Keratinocyte (primary cell): ENCODE data around the gene TMEM94. TPM values are rescaled to one million over a fixed set of nuclear protein-coding genes. Genes with fewer than 3 reads are reported as not detected.
A peak's percentile ranks its signal among the peaks of the same experiment; 100 is the strongest.

Experiments used
- DNase-seq: peaks from one replicate; pipeline ENCODE4 v3.0.0-alpha.2; 2011; ENCODE audit warnings: low read depth, missing footprints, low spot score
- FAIRE-seq: peaks from 2 replicates; lab custom pipeline; 2011; peaks lifted over from hg19 to GRCh38; lab: Jason Lieb, UNC
- H2AFZ ChIP-seq: 2 replicates; pipeline ENCODE4 v1.6.0; 2012; ENCODE audit warnings: low read length, control low read depth, inconsistent platforms; ENCODE audit not compliant: control insufficient read depth
- H3K27ac ChIP-seq: 2 replicates; pipeline ENCODE4 v1.5.1; 2011; ENCODE audit warnings: low read length; ENCODE audit not compliant: control insufficient read depth, insufficient read depth
- H3K27me3 ChIP-seq: 3 replicates; pipeline ENCODE4 v1.6.0; 2011; ENCODE audit warnings: low read length; ENCODE audit not compliant: control insufficient read depth, insufficient read depth; ENCODE audit errors: extremely low read depth
- H3K36me3 ChIP-seq, 2 experiments: 2 replicates in 1 of 2; 3 replicates in 1 of 2; pipeline ENCODE4 v1.5.1; 2011; ENCODE audit warnings: low read length in 2 of 2, mild to moderate bottlenecking in 1 of 2; ENCODE audit not compliant: control insufficient read depth in 2 of 2, insufficient read depth in 2 of 2; ENCODE audit errors: extremely low read depth in 1 of 2
- H3K4me1 ChIP-seq: 3 replicates; pipeline ENCODE4 v1.5.1; 2011; ENCODE audit warnings: low read length; ENCODE audit not compliant: control insufficient read depth, insufficient read depth; ENCODE audit errors: extremely low read depth
- H3K4me2 ChIP-seq: 3 replicates; pipeline ENCODE4 v1.6.0; 2011; ENCODE audit warnings: low read depth, low read length; ENCODE audit not compliant: control insufficient read depth, insufficient read depth; ENCODE audit errors: extremely low read depth
- H3K4me3 ChIP-seq, 3 experiments: fragments of 200-600 bp in 1 of 3; sonication (generic) in 1 of 3; 2 replicates in 2 of 3; 3 replicates in 1 of 3; pipeline ENCODE4 v1.5.1; 2011 to 2016; ENCODE audit warnings: low read length in 3 of 3, mild to moderate bottlenecking in 3 of 3, control low read depth in 2 of 3, inconsistent platforms in 1 of 3, low read depth in 1 of 3, mixed read lengths in 1 of 3, mixed run types in 1 of 3, moderate library complexity in 1 of 3; ENCODE audit not compliant: control insufficient read depth in 2 of 3, insufficient read depth in 2 of 3; ENCODE audit errors: extremely low read depth in 1 of 3
- H3K79me2 ChIP-seq: 2 replicates; pipeline ENCODE4 v1.6.0; 2012; ENCODE audit warnings: low read length; ENCODE audit not compliant: control insufficient read depth, insufficient read depth
- H3K9ac ChIP-seq: 3 replicates; pipeline ENCODE4 v1.6.0; 2011; ENCODE audit warnings: low read length; ENCODE audit not compliant: control insufficient read depth, insufficient read depth; ENCODE audit errors: extremely low read depth
- H3K9me1 ChIP-seq: 3 replicates; pipeline ENCODE4 v1.6.0; 2011; ENCODE audit warnings: low read length; ENCODE audit not compliant: control insufficient read depth, insufficient read depth; ENCODE audit errors: extremely low read depth
- H3K9me3 ChIP-seq: 2 replicates; pipeline ENCODE4 v1.5.1; 2012; ENCODE audit warnings: low read depth, low read length; ENCODE audit not compliant: control insufficient read depth
- H4K20me1 ChIP-seq: 3 replicates; pipeline ENCODE4 v1.6.0; 2011; ENCODE audit warnings: low read length; ENCODE audit not compliant: control insufficient read depth, insufficient read depth; ENCODE audit errors: extremely low read depth
- EZH2 ChIP-seq: IDR thresholded peaks from one replicate; pipeline ENCODE4 v1.6.1; 2012; ENCODE audit warnings: inconsistent platforms, mild to moderate bottlenecking, low read length, moderate library complexity
- dilution Hi-C: fragments of 300-500 bp; cut with MboI; formaldehyde crosslinking; loops from one replicate; pipeline ENCODE4 v1.7.0; 2020; ENCODE audit warnings: low sequenced_read_pairs; ENCODE audit not compliant: extremely low pct_ligation_motif_present
- polyA plus RNA-seq, 5 experiments: library from polyadenylated mRNA; depleted of rRNA in 3 of 5; stranded (reverse) in 3 of 5; stranded (forward) in 1 of 5; unstranded in 1 of 5; fragments of >200 nt; gene quantifications; 1 replicate in 1 of 5; 2 replicates in 3 of 5; 3 replicates in 1 of 5; pipeline versions ENCODE4 v1.2.1 to v1.2.3, GENCODE V29; 2011 to 2012; ENCODE audit warnings: missing spikeins in 2 of 5, low read depth in 1 of 5, low replicate concordance in 1 of 5
- TF ChIP-seq, protein P1 (sequence below), 3 experiments: IDR thresholded peaks in 1 of 3; conservative IDR thresholded peaks in 1 of 3; optimal IDR thresholded peaks in 1 of 3; 2 replicates in 2 of 3; 3 replicates in 1 of 3; pipeline versions ENCODE3 to v1.5.1; 2011; ENCODE audit warnings: low read length in 3 of 3, mild to moderate bottlenecking in 3 of 3, moderate library complexity in 2 of 3, control low read depth in 1 of 3, inconsistent platforms in 1 of 3; ENCODE audit not compliant: insufficient read depth in 2 of 3; ENCODE audit errors: extremely low read depth in 1 of 3

The TMEM94 gene
- polyA plus RNA-seq, 1 donor (not counting 4 experiments of a cell fraction or from before 2014, with no cell fraction given) = 13.6 TPM

DNA sequence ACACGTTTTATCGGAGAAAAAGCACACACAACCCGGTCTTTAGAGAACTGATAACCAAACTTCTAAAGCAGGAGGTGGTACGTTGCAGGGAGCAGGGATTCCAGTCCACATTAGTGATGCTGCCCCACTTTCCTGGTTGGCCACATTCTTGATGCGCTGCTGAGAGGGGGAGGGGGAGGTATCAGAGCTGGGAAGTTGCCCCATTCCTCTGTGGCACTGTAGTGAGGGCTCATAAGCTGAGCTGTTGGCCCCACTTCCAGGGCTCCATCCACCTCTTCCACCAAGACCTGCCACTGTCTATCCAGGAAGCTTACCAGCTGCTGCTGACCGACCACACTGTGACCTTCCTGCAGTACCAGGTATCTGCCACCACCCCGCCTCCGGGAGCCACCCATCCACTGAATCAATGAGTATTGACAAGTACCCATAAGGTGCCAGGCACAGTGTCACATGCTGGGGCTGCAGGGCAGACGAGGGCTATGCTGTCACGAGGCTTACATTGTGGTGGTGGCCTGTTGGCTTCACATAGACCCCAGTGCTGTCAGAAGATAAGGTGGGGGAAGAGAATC, 60.9 kb downstream of the TMEM94 start:
- H4K20me1 ChIP-seq = peaks cover 8% of the 10 kb centered on the region
- H2AFZ ChIP-seq = peak overlapping the region; percentile 70
- dilution Hi-C loops = no loop called here
- H3K9me3 ChIP-seq = no peaks in the 10 kb centered on the region
- H3K27ac ChIP-seq = no peak overlapping the region
- H3K9me1 ChIP-seq = peaks cover 7% of the 10 kb centered on the region
- peak overlapping the region; percentile 63 for H3K9ac ChIP-seq
- peaks cover 22% of the 10 kb centered on the region for H3K4me1 ChIP-seq
- H3K4me2 ChIP-seq = peak overlapping the region; percentile 95
- H3K36me3 ChIP-seq = peaks cover 11 to 19% of the 10 kb centered on the region in 2 experiments
- H3K4me3 ChIP-seq = peak overlapping the region; percentile 74 to 85 (median 80)
- peaks cover 15% of the 10 kb centered on the region for H3K79me2 ChIP-seq
- H3K27me3 ChIP-seq = no peaks in the 10 kb centered on the region
- no peak for DNase-seq
- FAIRE-seq = no peak
- no peak for TF ChIP-seq EZH2
- TF ChIP-seq, protein P1, sequence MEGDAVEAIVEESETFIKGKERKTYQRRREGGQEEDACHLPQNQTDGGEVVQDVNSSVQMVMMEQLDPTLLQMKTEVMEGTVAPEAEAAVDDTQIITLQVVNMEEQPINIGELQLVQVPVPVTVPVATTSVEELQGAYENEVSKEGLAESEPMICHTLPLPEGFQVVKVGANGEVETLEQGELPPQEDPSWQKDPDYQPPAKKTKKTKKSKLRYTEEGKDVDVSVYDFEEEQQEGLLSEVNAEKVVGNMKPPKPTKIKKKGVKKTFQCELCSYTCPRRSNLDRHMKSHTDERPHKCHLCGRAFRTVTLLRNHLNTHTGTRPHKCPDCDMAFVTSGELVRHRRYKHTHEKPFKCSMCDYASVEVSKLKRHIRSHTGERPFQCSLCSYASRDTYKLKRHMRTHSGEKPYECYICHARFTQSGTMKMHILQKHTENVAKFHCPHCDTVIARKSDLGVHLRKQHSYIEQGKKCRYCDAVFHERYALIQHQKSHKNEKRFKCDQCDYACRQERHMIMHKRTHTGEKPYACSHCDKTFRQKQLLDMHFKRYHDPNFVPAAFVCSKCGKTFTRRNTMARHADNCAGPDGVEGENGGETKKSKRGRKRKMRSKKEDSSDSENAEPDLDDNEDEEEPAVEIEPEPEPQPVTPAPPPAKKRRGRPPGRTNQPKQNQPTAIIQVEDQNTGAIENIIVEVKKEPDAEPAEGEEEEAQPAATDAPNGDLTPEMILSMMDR (optimal IDR thresholded peaks at IDR 0.05 in 1 of 3, IDR thresholded peaks at IDR 0.05 in 1 of 3, conservative IDR thresholded peaks at IDR 0.05 in 1 of 3; ENCODE audit: extremely low read depth in 1 of 3, insufficient read depth in 2 of 3, low read length in 3 of 3) = peak in 1 of 3 experiments; percentile 32

DNA sequence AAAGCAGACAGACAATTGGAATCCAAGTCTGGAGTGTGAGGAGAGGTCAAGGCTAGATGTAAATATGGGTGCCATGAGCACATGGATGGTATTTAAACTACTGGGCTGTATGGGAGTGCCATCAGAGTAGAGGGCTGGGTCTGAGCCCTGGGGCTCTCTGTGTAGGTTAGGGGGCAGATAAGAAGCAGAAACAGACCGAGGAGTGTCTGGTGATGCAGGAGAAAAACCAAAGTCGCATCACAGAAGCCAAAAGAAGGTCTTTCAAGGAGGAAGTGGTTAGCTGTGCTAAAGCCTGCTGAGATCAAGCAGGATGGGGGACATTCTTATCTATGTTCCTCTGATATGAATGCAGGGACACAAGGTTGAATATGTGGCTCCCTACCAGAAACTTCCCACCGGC, 61.8 kb downstream of the TMEM94 start:
- Histone ChIP-seq H4K20me1 (peaks cover 8% of the 10 kb centered on the region), H3K4me1 (peaks cover 22% of the 10 kb centered on the region), H3K27ac (no peak overlapping the region), H3K4me3 (no peak overlapping the region), H3K79me2 (peaks cover 15% of the 10 kb centered on the region), H2AFZ (no peak overlapping the region), H3K9ac (no peak overlapping the region), H3K9me1 (peaks cover 7% of the 10 kb centered on the region), H3K36me3 (peaks cover 11 to 18% of the 10 kb centered on the region in 2 experiments), H3K4me2 (no peak overlapping the region), H3K9me3 (no peaks in the 10 kb centered on the region), H3K27me3 (no peaks in the 10 kb centered on the region)
- dilution Hi-C loops = no loop called here
- DNase-seq (no peak), FAIRE-seq (peak; percentile 13)
- TF ChIP-seq EZH2 = no peak
- TF ChIP-seq, protein P1 (optimal IDR thresholded peaks at IDR 0.05 in 1 of 3, IDR thresholded peaks at IDR 0.05 in 1 of 3, conservative IDR thresholded peaks at IDR 0.05 in 1 of 3; ENCODE audit: extremely low read depth in 1 of 3, insufficient read depth in 2 of 3, low read length in 3 of 3) = no peak
